ENCODE data around the gene RAB28.

- TF ChIP-seq EZH2 (IDR thresholded peaks at IDR 0.05; ENCODE audit: low read length) (no peak), CTCF (optimal IDR thresholded peaks at IDR 0.05 in 1 of 3, IDR thresholded peaks at IDR 0.05 in 1 of 3, conservative IDR thresholded peaks at IDR 0.05 in 1 of 3; ENCODE audit: extremely low read depth in 1 of 3, insufficient read depth in 2 of 3, low read length in 3 of 3) (no peak)
Measured at GRCh38 chr4:13367691-13368090, 116.4 kb downstream of the RAB28 start.
